GM12878 (cell line): ENCODE measurements around the gene PHPT1. TPM values are rescaled to one million over a fixed set of nuclear protein-coding genes. Genes with fewer than 3 reads are reported as not detected.
A peak's percentile ranks its signal among the peaks of the same experiment; 100 is the strongest.

Source experiments
- ASH2L ChIP-seq: fragments of 300-600, 200-600 bp; sonication (generic); IDR thresholded peaks from 2 replicates; pipeline ENCODE4 v1.6.1; 2017; ENCODE audit warnings: low read depth, mild to moderate bottlenecking, borderline replicate concordance
- BHLHE40 ChIP-seq, 2 experiments: fragments of 450-650 bp in 1 of 2; IDR thresholded peaks; 2 replicates each; pipeline ENCODE4 v1.6.1; 2011 to 2017; ENCODE audit warnings: low read depth in 2 of 2, borderline replicate concordance in 1 of 2, improper control_type of control experiment in 1 of 2, low read length in 1 of 2, mild to moderate bottlenecking in 1 of 2
- CBFB ChIP-seq: IDR thresholded peaks from 2 replicates; pipeline ENCODE4 v1.6.1; 2016; ENCODE audit warnings: antibody characterized with exemption, low read depth
- EGR1 ChIP-seq, 2 experiments: IDR thresholded peaks; 1 replicate in 1 of 2; 2 replicates in 1 of 2; pipeline ENCODE4 v1.6.1; 2011 to 2012; ENCODE audit warnings: low read depth in 2 of 2, low read length in 2 of 2, borderline replicate concordance in 1 of 2, mild to moderate bottlenecking in 1 of 2, moderate library complexity in 1 of 2
- GATAD2B ChIP-seq: fragments of 450-650 bp; conservative IDR thresholded peaks from 2 replicates; pipeline ENCODE4 v1.6.1; 2017; ENCODE audit warnings: low read depth, mild to moderate bottlenecking, moderate library complexity
- HCFC1 ChIP-seq: fragments of 150-350 bp; IDR thresholded peaks from 2 replicates; pipeline ENCODE4 v1.6.1; 2014; ENCODE audit warnings: low read length
- IKZF2 ChIP-seq, 2 experiments: fragments of 450-650 bp; IDR thresholded peaks; 2 replicates each; pipeline ENCODE4 v1.6.1; 2017; ENCODE audit warnings: mild to moderate bottlenecking in 2 of 2, moderate library complexity in 2 of 2
- MEF2A ChIP-seq: IDR thresholded peaks from 2 replicates; pipeline ENCODE4 v1.6.1; 2011; ENCODE audit warnings: low read depth, mild to moderate bottlenecking, low read length, moderate library complexity; ENCODE audit not compliant: insufficient read depth
- MTA2 ChIP-seq: fragments of 450-650 bp; IDR thresholded peaks from 2 replicates; pipeline ENCODE4 v1.6.1; 2016; ENCODE audit warnings: low read depth, mild to moderate bottlenecking, moderate library complexity
- MXI1 ChIP-seq: fragments of 150-350 bp; IDR thresholded peaks from 2 replicates; pipeline ENCODE4 v1.6.1; 2011; ENCODE audit warnings: low read depth, mild to moderate bottlenecking, inconsistent platforms, low read length, improper control_type of control experiment
- NR2C1 ChIP-seq: fragments of 450-650 bp; IDR thresholded peaks from 2 replicates; pipeline ENCODE4 v1.6.1; 2017; ENCODE audit warnings: antibody characterized with exemption, mild to moderate bottlenecking, moderate library complexity
- NRF1 ChIP-seq: conservative IDR thresholded peaks from 2 replicates; pipeline ENCODE4 v1.6.1; 2011; ENCODE audit warnings: mild to moderate bottlenecking, low read depth, low read length, improper control_type of control experiment
- POU2F2 ChIP-seq: IDR thresholded peaks from 3 replicates; pipeline ENCODE4 v1.6.1; 2011; ENCODE audit warnings: low read depth, mild to moderate bottlenecking, low read length, borderline replicate concordance
- RUNX3 ChIP-seq: IDR thresholded peaks from 2 replicates; pipeline ENCODE4 v1.6.1; 2012; ENCODE audit warnings: low read length, inconsistent platforms
- SIX5 ChIP-seq: IDR thresholded peaks from 2 replicates; pipeline ENCODE4 v1.6.1; 2011; ENCODE audit warnings: mild to moderate bottlenecking, low read depth, low read length, moderate library complexity; ENCODE audit not compliant: severe bottlenecking
- SMARCA5 ChIP-seq: fragments of 450-650 bp; IDR thresholded peaks from 2 replicates; pipeline ENCODE4 v1.6.1; 2017; ENCODE audit warnings: mild to moderate bottlenecking
- SRF ChIP-seq, 2 experiments: IDR thresholded peaks; 2 replicates each; pipeline ENCODE4 v1.6.1; 2011; ENCODE audit warnings: low read depth in 2 of 2, low read length in 2 of 2, mild to moderate bottlenecking in 1 of 2, moderate library complexity in 1 of 2
- STAT1 ChIP-seq: fragments of 450-650 bp; conservative IDR thresholded peaks from 2 replicates; pipeline ENCODE4 v1.6.1; 2014; ENCODE audit warnings: antibody characterized with exemption, mild to moderate bottlenecking
- SUZ12 ChIP-seq: fragments of 200-600 bp; sonication (generic); IDR thresholded peaks from one replicate; pipeline ENCODE4 v1.6.1; 2018; ENCODE audit warnings: antibody characterized with exemption, mild to moderate bottlenecking; ENCODE audit not compliant: unreplicated experiment
- TCF12 ChIP-seq: IDR thresholded peaks from 2 replicates; pipeline ENCODE4 v1.6.1; 2011; ENCODE audit warnings: low read depth, mild to moderate bottlenecking, low read length
- ZNF24 ChIP-seq: fragments of 450-650 bp; IDR thresholded peaks from 2 replicates; pipeline ENCODE4 v1.6.1; 2017; ENCODE audit warnings: antibody characterized with exemption, mild to moderate bottlenecking
- ZNF384 ChIP-seq: IDR thresholded peaks from 2 replicates; pipeline ENCODE4 v1.6.1; 2012; ENCODE audit warnings: low read depth, mild to moderate bottlenecking, low read length, improper control_type of control experiment, borderline replicate concordance
- polyA plus RNA-seq, 11 experiments: library from polyadenylated mRNA; depleted of rRNA in 4 of 11; unstranded in 6 of 11; stranded (reverse) in 5 of 11; fragments of >200 nt; fragmentation: Nextera tagmentation in 4 of 11; fragmentation: Illumina TruSeq in 1 of 11; extraction: Ambion mirVana in 4 of 11; extraction: Trizol in 1 of 11; gene quantifications; 1 replicate in 1 of 11; 2 replicates in 10 of 11; pipeline versions ENCODE4 v1.2.1 to v1.2.3, GENCODE V29; 2011 to 2016; ENCODE audit warnings: inconsistent platforms in 2 of 11, missing spikeins in 2 of 11, low read depth in 1 of 11
- total RNA-seq, 4 experiments: library from RNA; depleted of rRNA in 3 of 4; stranded (reverse); fragments of >200 nt in 3 of 4; fragmentation: Illumina TruSeq in 1 of 4; extraction: Trizol in 1 of 4; gene quantifications; 2 replicates each; pipeline versions ENCODE4 v1.2.1 to v1.2.3, GENCODE V29; 2013 to 2021
- TF ChIP-seq, protein P1 (sequence below): fragments of 450-650 bp; formaldehyde crosslinking; IDR thresholded peaks from 2 replicates; pipeline ENCODE4 v1.4.0; 2022; ENCODE audit warnings: mild to moderate bottlenecking, moderate library complexity
- TF ChIP-seq, protein P2 (sequence below): fragments of 450-650 bp; IDR thresholded peaks from 2 replicates; pipeline ENCODE4 v1.6.1; 2017; ENCODE audit warnings: mild to moderate bottlenecking, moderate library complexity

The PHPT1 gene
- total and polyA plus RNA-seq, 10 of the 15 experiments (the other 5 are each of a cell fraction or from before 2014, with no cell fraction given), result 56.2 to 323 (median 140) TPM

DNA sequence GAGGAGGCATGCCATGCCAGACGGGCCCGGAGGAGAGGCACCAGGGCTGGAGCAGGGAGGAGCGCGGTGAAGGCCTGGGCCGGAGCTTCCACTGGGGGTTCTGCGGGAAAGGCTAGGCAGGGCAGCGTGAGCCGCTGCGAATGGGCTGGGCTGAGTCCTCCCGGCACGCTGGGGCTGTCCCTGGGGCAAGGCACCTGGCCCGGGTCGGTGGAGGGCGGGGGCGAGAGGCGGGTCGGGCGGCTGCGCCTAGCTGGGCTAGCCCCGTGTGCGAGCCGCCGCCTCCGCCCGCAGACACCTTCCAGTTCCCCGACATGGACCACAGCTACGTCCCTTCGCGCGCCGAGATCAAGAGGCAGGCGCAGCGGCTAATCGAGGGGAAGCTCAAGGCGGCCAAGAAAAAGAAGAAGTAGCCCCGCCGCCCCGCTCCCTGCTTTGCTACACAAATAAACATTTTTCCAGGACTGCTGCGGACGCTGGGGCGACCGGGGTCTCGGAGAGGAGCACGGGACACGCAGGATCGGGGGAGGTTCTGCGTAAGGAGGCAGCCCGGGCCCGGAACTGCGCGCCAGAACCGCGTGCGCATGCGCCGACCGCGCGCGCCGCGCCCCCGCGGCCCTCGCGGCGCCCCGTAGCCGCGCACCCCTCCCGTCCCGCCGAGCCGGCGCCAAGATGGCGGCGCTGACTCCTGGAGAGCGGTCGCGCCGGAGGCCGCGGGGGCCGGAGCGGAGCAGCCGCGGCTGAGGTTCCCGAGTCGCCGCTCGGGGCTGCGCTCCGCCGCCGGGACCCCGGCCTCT is 41.7 kb upstream of the PHPT1 start, which contains the start of gene RABL6 (continued):
- TF ChIP-seq, protein P1, sequence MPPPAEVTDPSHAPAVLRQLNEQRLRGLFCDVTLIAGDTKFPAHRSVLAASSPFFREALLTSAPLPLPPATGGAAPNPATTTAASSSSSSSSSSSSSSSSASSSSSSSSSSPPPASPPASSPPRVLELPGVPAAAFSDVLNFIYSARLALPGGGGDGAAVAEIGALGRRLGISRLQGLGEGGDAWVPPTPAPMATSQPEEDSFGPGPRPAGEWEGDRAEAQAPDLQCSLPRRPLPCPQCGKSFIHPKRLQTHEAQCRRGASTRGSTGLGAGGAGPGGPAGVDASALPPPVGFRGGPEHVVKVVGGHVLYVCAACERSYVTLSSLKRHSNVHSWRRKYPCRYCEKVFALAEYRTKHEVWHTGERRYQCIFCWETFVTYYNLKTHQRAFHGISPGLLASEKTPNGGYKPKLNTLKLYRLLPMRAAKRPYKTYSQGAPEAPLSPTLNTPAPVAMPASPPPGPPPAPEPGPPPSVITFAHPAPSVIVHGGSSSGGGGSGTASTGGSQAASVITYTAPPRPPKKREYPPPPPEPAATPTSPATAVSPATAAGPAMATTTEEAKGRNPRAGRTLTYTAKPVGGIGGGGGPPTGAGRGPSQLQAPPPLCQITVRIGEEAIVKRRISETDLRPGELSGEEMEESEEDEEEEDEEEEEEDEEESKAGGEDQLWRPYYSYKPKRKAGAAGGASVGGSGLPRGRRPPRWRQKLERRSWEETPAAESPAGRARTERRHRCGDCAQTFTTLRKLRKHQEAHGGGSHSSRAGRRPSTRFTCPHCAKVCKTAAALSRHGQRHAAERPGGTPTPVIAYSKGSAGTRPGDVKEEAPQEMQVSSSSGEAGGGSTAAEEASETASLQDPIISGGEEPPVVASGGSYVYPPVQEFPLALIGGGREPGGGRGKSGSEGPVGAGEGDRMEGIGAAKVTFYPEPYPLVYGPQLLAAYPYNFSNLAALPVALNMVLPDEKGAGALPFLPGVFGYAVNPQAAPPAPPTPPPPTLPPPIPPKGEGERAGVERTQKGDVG, result no peak
- no peak for TF ChIP-seq MTA2
- TF ChIP-seq RUNX3, result no peak
- TF ChIP-seq SUZ12, result no peak
- TF ChIP-seq HCFC1, result peak; percentile 52; the same call in 1 of the 2 replicates
- TF ChIP-seq MEF2A, result no peak
- TF ChIP-seq TCF12, result peak; percentile 24; the same call in 1 of the 2 replicates
- peak; percentile 64 for TF ChIP-seq GATAD2B
- no peak for TF ChIP-seq STAT1
- TF ChIP-seq EGR1 (IDR thresholded peaks at IDR 0.05; ENCODE audit: borderline replicate concordance in 1 of 2, low read depth in 2 of 2, low read length in 2 of 2), result peak in 1 of 2 experiments; percentile 87; a peak in 2 of 3 replicates
- no peak for TF ChIP-seq ZNF384
- TF ChIP-seq SRF (IDR thresholded peaks at IDR 0.05; ENCODE audit: low read depth in 2 of 2, low read length in 2 of 2), result 0 out of 4 replicates have a peak, but pooled peaks of 1 of the 2 experiments have one; percentile 11
- peak; percentile 51; the same call in 1 of the 2 replicates for TF ChIP-seq NR2C1
- peak; percentile 8 to 83; a peak in 2 of 4 replicates for TF ChIP-seq BHLHE40 (IDR thresholded peaks at IDR 0.05; ENCODE audit: borderline replicate concordance in 1 of 2, low read depth in 2 of 2, low read length in 1 of 2)
- TF ChIP-seq ASH2L, result no peak
- no peak for TF ChIP-seq POU2F2
- no peak for TF ChIP-seq ZNF24
- peak; percentile 26 for TF ChIP-seq SIX5
- peak; percentile 39; the same call in 1 of the 2 replicates for TF ChIP-seq CBFB
- TF ChIP-seq, protein P2, sequence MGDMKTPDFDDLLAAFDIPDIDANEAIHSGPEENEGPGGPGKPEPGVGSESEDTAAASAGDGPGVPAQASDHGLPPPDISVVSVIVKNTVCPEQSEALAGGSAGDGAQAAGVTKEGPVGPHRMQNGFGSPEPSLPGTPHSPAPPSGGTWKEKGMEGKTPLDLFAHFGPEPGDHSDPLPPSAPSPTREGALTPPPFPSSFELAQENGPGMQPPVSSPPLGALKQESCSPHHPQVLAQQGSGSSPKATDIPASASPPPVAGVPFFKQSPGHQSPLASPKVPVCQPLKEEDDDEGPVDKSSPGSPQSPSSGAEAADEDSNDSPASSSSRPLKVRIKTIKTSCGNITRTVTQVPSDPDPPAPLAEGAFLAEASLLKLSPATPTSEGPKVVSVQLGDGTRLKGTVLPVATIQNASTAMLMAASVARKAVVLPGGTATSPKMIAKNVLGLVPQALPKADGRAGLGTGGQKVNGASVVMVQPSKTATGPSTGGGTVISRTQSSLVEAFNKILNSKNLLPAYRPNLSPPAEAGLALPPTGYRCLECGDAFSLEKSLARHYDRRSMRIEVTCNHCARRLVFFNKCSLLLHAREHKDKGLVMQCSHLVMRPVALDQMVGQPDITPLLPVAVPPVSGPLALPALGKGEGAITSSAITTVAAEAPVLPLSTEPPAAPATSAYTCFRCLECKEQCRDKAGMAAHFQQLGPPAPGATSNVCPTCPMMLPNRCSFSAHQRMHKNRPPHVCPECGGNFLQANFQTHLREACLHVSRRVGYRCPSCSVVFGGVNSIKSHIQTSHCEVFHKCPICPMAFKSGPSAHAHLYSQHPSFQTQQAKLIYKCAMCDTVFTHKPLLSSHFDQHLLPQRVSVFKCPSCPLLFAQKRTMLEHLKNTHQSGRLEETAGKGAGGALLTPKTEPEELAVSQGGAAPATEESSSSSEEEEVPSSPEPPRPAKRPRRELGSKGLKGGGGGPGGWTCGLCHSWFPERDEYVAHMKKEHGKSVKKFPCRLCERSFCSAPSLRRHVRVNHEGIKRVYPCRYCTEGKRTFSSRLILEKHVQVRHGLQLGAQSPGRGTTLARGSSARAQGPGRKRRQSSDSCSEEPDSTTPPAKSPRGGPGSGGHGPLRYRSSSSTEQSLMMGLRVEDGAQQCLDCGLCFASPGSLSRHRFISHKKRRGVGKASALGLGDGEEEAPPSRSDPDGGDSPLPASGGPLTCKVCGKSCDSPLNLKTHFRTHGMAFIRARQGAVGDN, result peak; percentile 71
- peak in 1 of 2 experiments; percentile 40; a peak in 1 of 4 replicates for TF ChIP-seq IKZF2 (IDR thresholded peaks at IDR 0.05)
- TF ChIP-seq SMARCA5, result 0 out of 2 replicates have a peak, but pooled peaks have one; percentile 48
- TF ChIP-seq NRF1, result peak; percentile 60
- TF ChIP-seq MXI1, result no peak
